Kidney (tissue), 22 donors: ENCODE results near the gene REEP3. TPM values are rescaled to one million over a fixed set of nuclear protein-coding genes. Genes with fewer than 3 reads are reported as not detected.
A peak's percentile ranks its signal among the peaks of the same experiment; 100 is the strongest.

ENCODE experiments used
- DNase-seq, 5 donors: peaks; one replicate each; pipeline ENCODE4 v3.0.0-alpha.2; 2013 to 2020
- FAIRE-seq: peaks from 2 replicates; lab custom pipeline; 2012; peaks lifted over from hg19 to GRCh38; lab: Jason Lieb, UNC
- H3K27ac ChIP-seq, 2 donors: one replicate each; pipeline ENCODE4 v1.7.0; 2013; ENCODE audit warnings: low read depth in 2 of 2, low read length in 2 of 2, inconsistent platforms in 1 of 2
- H3K27me3 ChIP-seq: one replicate; pipeline ENCODE4 v1.7.1; 2013; ENCODE audit warnings: low read length, inconsistent platforms; ENCODE audit not compliant: control insufficient read depth, insufficient read depth
- H3K36me3 ChIP-seq, 3 donors: one replicate each; pipeline versions ENCODE4 v1.7.0 to v1.7.1; 2013; ENCODE audit warnings: low read length in 3 of 3, control low read depth in 1 of 3, inconsistent platforms in 1 of 3; ENCODE audit not compliant: insufficient read depth in 3 of 3, control insufficient read depth in 2 of 3
- H3K4me1 ChIP-seq, 3 donors: one replicate each; pipeline versions ENCODE4 v1.7.0 to v1.7.1; 2013; ENCODE audit warnings: low read length in 3 of 3, inconsistent platforms in 1 of 3, low read depth in 1 of 3; ENCODE audit not compliant: control insufficient read depth in 2 of 3, insufficient read depth in 2 of 3
- H3K4me3 ChIP-seq, 3 donors: one replicate each; pipeline versions ENCODE4 v1.7.0 to v1.8.1; 2013; ENCODE audit warnings: low read length in 3 of 3, control low read depth in 1 of 3, inconsistent platforms in 1 of 3
- H3K9ac ChIP-seq, 3 donors: one replicate each; pipeline versions ENCODE4 v1.7.0 to v1.7.1; 2013; ENCODE audit warnings: low read length in 3 of 3, control low read depth in 1 of 3, inconsistent platforms in 1 of 3
- H3K9me3 ChIP-seq, 3 donors: one replicate each; pipeline versions ENCODE4 v1.7.0 to v1.7.1; 2013; ENCODE audit warnings: low read length in 3 of 3, control low read depth in 1 of 3, inconsistent platforms in 1 of 3; ENCODE audit not compliant: control insufficient read depth in 2 of 3, insufficient read depth in 1 of 3
- CTCF ChIP-seq: IDR thresholded peaks from 3 replicates; pipeline ENCODE4 v1.5.1; 2012; ENCODE audit warnings: mild to moderate bottlenecking, moderate library complexity, borderline replicate concordance; ENCODE audit not compliant: insufficient read depth; ENCODE audit errors: extremely low read depth
- intact Hi-C: fragments of 100-400 bp; cut with DNase I; formaldehyde crosslinking; loops from one replicate; pipeline ENCODE4 v1.11.1; 2022
- long read RNA-seq, 10 donors: library from polyadenylated mRNA in 1 of 10; unstranded in 1 of 10; transcript quantifications; one replicate each; pipeline ENCODE4 v2.0.0 and lab custom pipeline, GENCODE V29; 2021 to 2026
- polyA plus RNA-seq: library from polyadenylated mRNA; stranded (reverse); fragments of 350-450 nt; fragmentation: Illumina TruSeq; extraction: RNeasy Lipid Tissue Mini Kit (QIAGEN cat#74804); gene quantifications from one replicate; pipeline ENCODE4 v1.2.3, GENCODE V29; 2014; ENCODE audit warnings: low read depth, low replicate concordance; ENCODE audit not compliant: insufficient read depth
- total RNA-seq: library from RNA; stranded (reverse); fragmentation: NEBNext Ultra II Directional; extraction: Animal tissue kit (Norgen Biotek cat#: 25700); gene quantifications from one replicate; pipeline ENCODE4 v1.2.1, GENCODE V29; 2021
- donor health status: control.
- donor health status: control.
- donor health status: control.
- donor health status: control.
- donor health status: control.
- donor health status: DM: yes; HTN: yes; CAD: no.
- donor health status: Normal renal cell carcinoma (clear cell type).

The REEP3 gene, protein sequence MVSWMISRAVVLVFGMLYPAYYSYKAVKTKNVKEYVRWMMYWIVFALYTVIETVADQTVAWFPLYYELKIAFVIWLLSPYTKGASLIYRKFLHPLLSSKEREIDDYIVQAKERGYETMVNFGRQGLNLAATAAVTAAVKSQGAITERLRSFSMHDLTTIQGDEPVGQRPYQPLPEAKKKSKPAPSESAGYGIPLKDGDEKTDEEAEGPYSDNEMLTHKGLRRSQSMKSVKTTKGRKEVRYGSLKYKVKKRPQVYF
- total RNA-seq (34.6 TPM), polyA plus RNA-seq (12.7 TPM)
- long read RNA-seq, donor 1, full-length matches to known transcripts, result 5 of 5 reads
- long read RNA-seq, donor 1, partial matches to known transcripts, result 0 of 5 reads
- long read RNA-seq, donor 1, other reads (novel, unspliced or antisense), result 0 of 5 reads
- long read RNA-seq, donor 2, full-length matches to known transcripts, result 5 of 5 reads
- long read RNA-seq, donor 2, partial matches to known transcripts, result 0 of 5 reads
- long read RNA-seq, donor 2, other reads (novel, unspliced or antisense), result 0 of 5 reads
- long read RNA-seq, donor 3, full-length matches to known transcripts, result 5 of 5 reads
- long read RNA-seq, donor 3, partial matches to known transcripts, result 0 of 5 reads
- long read RNA-seq, donor 3, other reads (novel, unspliced or antisense), result 0 of 5 reads
- long read RNA-seq, donor 4, full-length matches to known transcripts, result 5 of 42 reads
- long read RNA-seq, donor 4, partial matches to known transcripts, result 37 of 42 reads
- long read RNA-seq, donor 4, other reads (novel, unspliced or antisense), result 0 of 42 reads
- long read RNA-seq, donor 5, full-length matches to known transcripts, result 1 of 1 reads
- long read RNA-seq, donor 5, partial matches to known transcripts, result 0 of 1 reads
- long read RNA-seq, donor 5, other reads (novel, unspliced or antisense), result 0 of 1 reads
- long read RNA-seq, donor 6, full-length matches to known transcripts, result 7 of 7 reads
- long read RNA-seq, donor 6, partial matches to known transcripts, result 0 of 7 reads
- long read RNA-seq, donor 6, other reads (novel, unspliced or antisense), result 0 of 7 reads
- long read RNA-seq, donor 7, full-length matches to known transcripts, result 5 of 17 reads
- long read RNA-seq, donor 7, partial matches to known transcripts, result 1 of 17 reads
- long read RNA-seq, donor 7, other reads (novel, unspliced or antisense), result 11 of 17 reads
- long read RNA-seq, donor 8, full-length matches to known transcripts, result 2 of 2 reads
- long read RNA-seq, donor 8, partial matches to known transcripts, result 0 of 2 reads
- long read RNA-seq, donor 8, other reads (novel, unspliced or antisense), result 0 of 2 reads
- long read RNA-seq, donor 9, full-length matches to known transcripts, result 1 of 1 reads
- long read RNA-seq, donor 9, partial matches to known transcripts, result 0 of 1 reads
- long read RNA-seq, donor 9, other reads (novel, unspliced or antisense), result 0 of 1 reads
- long read RNA-seq, donor 10, full-length matches to known transcripts, result 9 of 46 reads
- long read RNA-seq, donor 10, partial matches to known transcripts, result 37 of 46 reads
- long read RNA-seq, donor 10, other reads (novel, unspliced or antisense), result 0 of 46 reads

DNA sequence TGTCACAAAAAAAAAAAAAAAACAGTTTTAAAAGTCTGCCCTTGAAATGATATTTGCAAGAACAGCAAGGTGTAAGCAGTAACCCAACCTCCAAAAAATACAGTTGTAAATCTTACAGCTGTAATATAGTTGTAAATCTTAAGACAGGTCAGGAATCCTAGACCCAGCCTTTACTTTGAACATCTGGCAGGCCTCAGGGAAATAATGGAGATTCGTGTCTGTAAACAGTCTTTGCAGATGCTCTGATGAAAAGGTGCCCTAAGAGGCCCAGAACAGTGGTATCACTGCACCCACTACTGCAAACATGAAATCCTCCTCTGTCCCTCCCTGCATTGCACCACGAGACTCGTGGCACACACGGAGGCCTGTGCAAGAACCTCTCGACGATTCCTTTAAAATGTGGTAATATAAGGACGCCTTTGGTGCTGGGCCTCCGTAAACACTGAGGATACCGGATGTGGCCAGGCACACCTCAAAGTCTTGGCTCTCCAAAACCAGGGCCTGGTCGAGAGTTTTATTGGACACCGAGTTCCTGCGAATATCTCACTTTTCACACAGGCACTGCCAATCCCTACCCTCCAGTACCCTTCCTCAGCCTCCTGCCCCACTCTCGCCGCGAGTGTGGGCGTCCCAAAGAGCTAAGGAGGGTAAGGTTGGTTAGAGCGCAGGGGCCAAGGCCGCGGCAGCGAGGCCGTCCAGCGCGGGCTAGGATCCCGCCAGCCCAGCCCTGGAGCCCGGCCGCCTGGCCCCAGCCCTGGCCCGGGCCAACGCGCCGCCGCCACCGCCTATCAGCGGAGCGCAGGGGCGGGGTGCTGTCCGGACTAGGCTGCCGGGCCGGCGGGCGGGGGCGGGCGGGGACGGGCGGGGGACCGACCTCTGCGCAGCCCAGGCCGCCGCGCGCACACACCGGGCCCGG lies at the start of gene REEP3:
Gene REEP3, plus strand, starts transcription at position 902 of the 916 bp plus-strand sequence. CDS start 145 bp downstream, outside the sequence.
- H3K9ac ChIP-seq, result peak within 1 kb of the TSS; percentile 63 to 96 (median 94)
- DNase-seq (peak; percentile 63 to 87 (median 78)), FAIRE-seq (no peak)
- peaks cover 0 to 19% (median 10%) of the 10 kb centered on the region in 3 donors for H3K4me1 ChIP-seq
- peak within 1 kb of the TSS; percentile 95 to 96 for H3K27ac ChIP-seq
- intact Hi-C loops, result no loop called here
- no peaks in the 10 kb centered on the region for H3K36me3 ChIP-seq
- no peaks in the 10 kb centered on the region for H3K9me3 ChIP-seq
- peak within 1 kb of the TSS; percentile 74 to 92 (median 89) for H3K4me3 ChIP-seq
- H3K27me3 ChIP-seq, result no peaks in the 10 kb centered on the region
- TF ChIP-seq CTCF, result no peak

DNA sequence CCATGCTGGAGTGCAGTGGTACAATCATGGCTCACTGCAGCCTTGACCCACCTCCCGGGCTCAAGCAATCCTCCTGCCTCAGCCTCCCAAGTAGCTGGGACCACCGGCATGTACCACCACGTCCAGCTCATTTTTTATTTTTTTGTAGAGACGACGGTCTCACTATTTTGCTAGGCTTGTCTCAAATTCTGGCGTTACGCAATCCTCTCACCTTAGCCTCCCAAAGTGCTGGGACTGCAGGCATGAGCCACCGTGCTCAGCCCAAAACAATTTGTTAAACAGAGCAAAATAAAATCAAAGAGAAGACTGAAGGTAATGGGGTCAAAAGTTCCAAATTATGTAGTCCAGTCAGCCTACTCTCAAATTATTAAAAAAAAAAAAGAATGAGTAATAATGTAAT lies 46.7 kb upstream of the REEP3 start:
- no peak for FAIRE-seq
- H3K36me3 ChIP-seq, result no peaks in the 10 kb centered on the region
- no peak for TF ChIP-seq CTCF
- no peak overlapping the region for H3K4me3 ChIP-seq
- H3K27me3 ChIP-seq, result no peaks in the 10 kb centered on the region
- H3K4me1 ChIP-seq, result peaks cover 0 to 5% (median 0%) of the 10 kb centered on the region in 3 donors
- no peak overlapping the region for H3K9ac ChIP-seq
- H3K27ac ChIP-seq, result no peak overlapping the region
- intact Hi-C loops, result no loop called here
- no peaks in the 10 kb centered on the region for H3K9me3 ChIP-seq
- DNase-seq, result no peak

GRCh38 chr10:63477927-63478326 lies 43.3 kb upstream of the REEP3 start:
- FAIRE-seq (no peak), DNase-seq (no peak)
- no peaks in the 10 kb centered on the region for H3K36me3 ChIP-seq
- H3K27me3 ChIP-seq, result no peaks in the 10 kb centered on the region
- H3K27ac ChIP-seq, result no peak overlapping the region
- intact Hi-C loops, result no loop called here
- no peak overlapping the region for H3K4me3 ChIP-seq
- H3K9ac ChIP-seq, result no peak overlapping the region
- no peaks in the 10 kb centered on the region for H3K4me1 ChIP-seq
- H3K9me3 ChIP-seq, result no peaks in the 10 kb centered on the region
- TF ChIP-seq CTCF, result no peak
